Naive thymus-derived CD8-positive, alpha-beta T cell (primary cell): ENCODE measurements around the gene AIPL1. TPM values are rescaled to one million over a fixed set of nuclear protein-coding genes. Genes with fewer than 3 reads are reported as not detected.

Source experiments
- ATAC-seq, 2 donors: fragments of 150-1000 bp; cut with Tn5 transposase in 1 of 2; sonication (Bioruptor Pico), chemical (Tn5 transposase) in 1 of 2; 1 replicate in 1 of 2; 2 replicates in 1 of 2; pipeline ENCODE4 v1.10.0; 2021; ENCODE audit warnings: mild to moderate bottlenecking in 2 of 2, moderate library complexity in 2 of 2
- POLR2A ChIA-PET: fragments of 350-600 bp; sonication (Branson Sonifier 250); formaldehyde crosslinking; loops from one replicate; lab custom pipeline; 2021; ENCODE audit warnings: antibody characterized with exemption; lab: Charles Lee
- DNase-seq, 10 donors: peaks; one replicate each; pipeline versions ENCODE4 v3.0.0 to v3.0.0-alpha.2; 2020 to 2022
- H3K27ac Mint-ChIP-seq, 10 donors: one replicate each; pipeline ENCODE4 v1.8.0; 2020 to 2022; ENCODE audit warnings: mild to moderate bottlenecking in 10 of 10, mixed read lengths in 10 of 10, moderate library complexity in 4 of 10, inconsistent platforms in 1 of 10
- H3K27me3 Mint-ChIP-seq, 5 donors: one replicate each; pipeline ENCODE4 v1.8.0; 2021 to 2022; ENCODE audit warnings: mixed read lengths in 5 of 5
- H3K36me3 Mint-ChIP-seq, 3 donors: one replicate each; pipeline ENCODE4 v1.8.0; 2020 to 2022; ENCODE audit warnings: mixed read lengths in 3 of 3, mild to moderate bottlenecking in 2 of 3, inconsistent platforms in 1 of 3
- H3K4me1 Mint-ChIP-seq, 4 donors: one replicate each; pipeline ENCODE4 v1.8.0; 2021 to 2022; ENCODE audit warnings: mixed read lengths in 4 of 4
- H3K4me3 Mint-ChIP-seq, 10 donors: one replicate each; pipeline ENCODE4 v1.8.0; 2020 to 2022; ENCODE audit warnings: mild to moderate bottlenecking in 10 of 10, mixed read lengths in 10 of 10, moderate library complexity in 6 of 10, inconsistent platforms in 1 of 10
- H3K9me3 Mint-ChIP-seq, 9 donors: one replicate each; pipeline ENCODE4 v1.8.0; 2020 to 2022; ENCODE audit warnings: mixed read lengths in 9 of 9, mild to moderate bottlenecking in 3 of 9, inconsistent platforms in 1 of 9, moderate library complexity in 1 of 9
- polyA plus RNA-seq, 3 donors: library from polyadenylated mRNA; unstranded; fragments of 300-500 nt; fragmentation: Illumina TruSeq; gene quantifications; one replicate each; pipeline ENCODE4 v1.2.3, GENCODE V29; 2021
- total RNA-seq, 8 experiments: library from RNA in 2 of 8; stranded (reverse) in 2 of 8; gene quantifications; one replicate each; pipeline ENCODE4 v1.2.3 and lab custom pipeline; 2021 to 2026

Gene AIPL1
- total and polyA plus RNA-seq, 5 experiments from 2014 or later, result not detected

- Mint-ChIP-seq H3K27ac (no peak overlapping the region), H3K4me3 (no peak overlapping the region)
- POLR2A ChIA-PET, result interaction anchor here (0.6 kb wide), 2 partner anchors 16 to 318 kb away, joined by 5 to 9 read pairs; partner anchors contain the start of gene XAF1
Measured at GRCh38 chr17:6437956-6438355, 3.0 kb upstream of the AIPL1 start.

GRCh38 chr17:6437466-6437865, 2.5 kb upstream of the AIPL1 start:
- Mint-ChIP-seq H3K4me3 (no peak overlapping the region), H3K27ac (no peak overlapping the region), H3K27me3 (peaks cover 6 to 21% (median 18%) of the 10 kb centered on the region in 5 donors), H3K36me3 (no peaks in the 10 kb centered on the region), H3K9me3 (no peaks in the 10 kb centered on the region), H3K4me1 (peaks cover 0 to 6% (median 2%) of the 10 kb centered on the region in 4 donors)
- DNase-seq (peak in 1 of 10 donors; percentile 0), ATAC-seq (no peak)
- POLR2A ChIA-PET, result no interaction called here

More at GRCh38 chr17:6437956-6438355, 3.0 kb upstream of the AIPL1 start:
- DNase-seq (no peak), ATAC-seq (no peak)
- Mint-ChIP-seq H3K9me3 (no peaks in the 10 kb centered on the region), H3K4me1 (peaks cover 0 to 6% (median 2%) of the 10 kb centered on the region in 4 donors), H3K36me3 (no peaks in the 10 kb centered on the region), H3K27me3 (peaks cover 6 to 21% (median 18%) of the 10 kb centered on the region in 5 donors)

- peak overlapping the region in 2 of 10 donors; percentile 30 to 76 for H3K27ac Mint-ChIP-seq
- H3K4me3 Mint-ChIP-seq, result no peak overlapping the region
- POLR2A ChIA-PET, result no interaction called here
- peaks cover 0 to 7% (median 0%) of the 10 kb centered on the region in 9 donors for H3K9me3 Mint-ChIP-seq
- peaks cover 6 to 22% (median 18%) of the 10 kb centered on the region in 5 donors for H3K27me3 Mint-ChIP-seq
- peak; percentile 82 to 99 for ATAC-seq
- H3K36me3 Mint-ChIP-seq, result no peaks in the 10 kb centered on the region
- DNase-seq, result peak; percentile 42 to 73 (median 55)
- H3K4me1 Mint-ChIP-seq, result peaks cover 2 to 6% (median 2%) of the 10 kb centered on the region in 4 donors
Measured at GRCh38 chr17:6435968-6436367, 1.0 kb upstream of the AIPL1 start.

- Mint-ChIP-seq H3K4me1 (peaks cover 5 to 19% (median 15%) of the 10 kb centered on the region in 4 donors), H3K27ac (peak overlapping the region in 1 of 10 donors; percentile 13), H3K9me3 (peaks cover 0 to 15% (median 4%) of the 10 kb centered on the region in 9 donors), H3K27me3 (peaks cover 0 to 8% (median 0%) of the 10 kb centered on the region in 5 donors), H3K4me3 (no peak overlapping the region), H3K36me3 (peaks cover 0 to 4% (median 0%) of the 10 kb centered on the region in 3 donors)
- DNase-seq (no peak), ATAC-seq (no peak)
- POLR2A ChIA-PET, result interaction anchor here (0.7 to 1.0 kb wide), 2 partner anchors 9 to 1217 kb away, joined by 3 read pairs; no protein-coding TSS in a partner anchor
Measured at GRCh38 chr17:6430769-6431168, 4.2 kb downstream of the AIPL1 start.

- Mint-ChIP-seq H3K36me3 (peaks cover 0 to 4% (median 0%) of the 10 kb centered on the region in 3 donors), H3K4me3 (no peak overlapping the region), H3K27me3 (peaks cover 0 to 10% (median 0%) of the 10 kb centered on the region in 5 donors), H3K9me3 (peaks cover 0 to 15% (median 4%) of the 10 kb centered on the region in 9 donors), H3K27ac (no peak overlapping the region), H3K4me1 (peaks cover 5 to 19% (median 15%) of the 10 kb centered on the region in 4 donors)
- POLR2A ChIA-PET, result no interaction called here
- ATAC-seq (no peak), DNase-seq (no peak)
Measured at GRCh38 chr17:6429266-6429665, 5.7 kb downstream of the AIPL1 start.

- H3K27ac Mint-ChIP-seq, result peak overlapping the region in 1 of 10 donors; percentile 87
- peak overlapping the region in 1 of 10 donors; percentile 58 for H3K4me3 Mint-ChIP-seq
- peaks cover 0 to 15% (median 4%) of the 10 kb centered on the region in 9 donors for H3K9me3 Mint-ChIP-seq
- POLR2A ChIA-PET, result no interaction called here
- peaks cover 0 to 4% (median 0%) of the 10 kb centered on the region in 3 donors for H3K36me3 Mint-ChIP-seq
- ATAC-seq, result no peak
- peaks cover 5 to 19% (median 15%) of the 10 kb centered on the region in 4 donors for H3K4me1 Mint-ChIP-seq
- DNase-seq, result no peak
- peaks cover 0 to 13% (median 0%) of the 10 kb centered on the region in 5 donors for H3K27me3 Mint-ChIP-seq
Measured at GRCh38 chr17:6428207-6428965, 6.5 kb downstream of the AIPL1 start.

- POLR2A ChIA-PET, result no interaction called here
- ATAC-seq (peak; percentile 62 to 92), DNase-seq (peak in 7 of 10 donors; percentile 11 to 64 (median 37))
- H3K27me3 Mint-ChIP-seq, result peaks cover 0 to 15% (median 3%) of the 10 kb centered on the region in 5 donors
- peaks cover 0 to 4% (median 0%) of the 10 kb centered on the region in 3 donors for H3K36me3 Mint-ChIP-seq
- H3K9me3 Mint-ChIP-seq, result peaks cover 0 to 15% (median 4%) of the 10 kb centered on the region in 9 donors
- H3K4me1 Mint-ChIP-seq, result peaks cover 5 to 19% (median 15%) of the 10 kb centered on the region in 4 donors
- peak overlapping the region in 7 of 10 donors; percentile 4 to 85 (median 28) for H3K27ac Mint-ChIP-seq
- peak overlapping the region; percentile 21 to 75 (median 58) for H3K4me3 Mint-ChIP-seq
Measured at GRCh38 chr17:6427279-6427781, 7.6 kb downstream of the AIPL1 start.

GRCh38 chr17:6426356-6427101, 8.4 kb downstream of the AIPL1 start:
- peaks cover 0 to 16% (median 7%) of the 10 kb centered on the region in 5 donors for H3K27me3 Mint-ChIP-seq
- no peak overlapping the region for H3K27ac Mint-ChIP-seq

GRCh38 chr17:6425407-6425806, 9.5 kb downstream of the AIPL1 start:
- POLR2A ChIA-PET, result no interaction called here
- Mint-ChIP-seq H3K27me3 (peaks cover 0 to 21% (median 14%) of the 10 kb centered on the region in 5 donors), H3K36me3 (no peaks in the 10 kb centered on the region), H3K4me3 (no peak overlapping the region), H3K4me1 (peaks cover 5 to 22% (median 18%) of the 10 kb centered on the region in 4 donors), H3K27ac (no peak overlapping the region), H3K9me3 (peaks cover 0 to 5% (median 0%) of the 10 kb centered on the region in 9 donors)
- no peak for ATAC-seq
- no peak for DNase-seq

More at GRCh38 chr17:6426356-6427101, 8.4 kb downstream of the AIPL1 start:
- Mint-ChIP-seq H3K9me3 (peaks cover 0 to 13% (median 4%) of the 10 kb centered on the region in 9 donors), H3K36me3 (peaks cover 0 to 4% (median 0%) of the 10 kb centered on the region in 3 donors), H3K4me1 (peaks cover 5 to 22% (median 17%) of the 10 kb centered on the region in 4 donors), H3K4me3 (no peak overlapping the region)
- DNase-seq (no peak), ATAC-seq (no peak)
- POLR2A ChIA-PET, result no interaction called here

- Mint-ChIP-seq H3K27ac (no peak overlapping the region), H3K9me3 (no peaks in the 10 kb centered on the region), H3K4me1 (peaks cover 5 to 25% (median 21%) of the 10 kb centered on the region in 4 donors), H3K36me3 (no peaks in the 10 kb centered on the region), H3K27me3 (peaks cover 2 to 21% (median 16%) of the 10 kb centered on the region in 5 donors), H3K4me3 (no peak overlapping the region)
- DNase-seq (no peak), ATAC-seq (no peak)
- POLR2A ChIA-PET, result no interaction called here
Measured at GRCh38 chr17:6423931-6424330, 11.0 kb downstream of the AIPL1 start.

GRCh38 chr17:6422654-6423241, 12.2 kb downstream of the AIPL1 start:
- H3K4me1 Mint-ChIP-seq, result peaks cover 5 to 16% (median 15%) of the 10 kb centered on the region in 4 donors
- no peaks in the 10 kb centered on the region for H3K9me3 Mint-ChIP-seq
- no peaks in the 10 kb centered on the region for H3K36me3 Mint-ChIP-seq
- POLR2A ChIA-PET, result no interaction called here
- peaks cover 2 to 21% (median 16%) of the 10 kb centered on the region in 5 donors for H3K27me3 Mint-ChIP-seq
- no peak overlapping the region for H3K27ac Mint-ChIP-seq
- DNase-seq (no peak), ATAC-seq (no peak)
- H3K4me3 Mint-ChIP-seq, result no peak overlapping the region
